ENCODE data around the gene AJAP1.

Gene AJAP1

GRCh38 chr1:4743978-4744750 lies 89.8 kb downstream of the AJAP1 start:
- no peak for DNase-seq

- DNase-seq, result no peak
These were observed 91.2 kb downstream of the AJAP1 start for GRCh38 chr1:4745560-4745959.

GRCh38 chr1:4749406-4749805 lies 95.0 kb downstream of the AJAP1 start:
- no peak for DNase-seq

- no peak for DNase-seq
These were observed 95.8 kb downstream of the AJAP1 start for GRCh38 chr1:4750177-4750576.

- no peak for DNase-seq
These were observed 97.7 kb downstream of the AJAP1 start for GRCh38 chr1:4752059-4752458.

GRCh38 chr1:4754816-4755215 lies 100.4 kb downstream of the AJAP1 start:
- DNase-seq, result peak; percentile 27

- DNase-seq, result peak; percentile 72
These were observed 101.0 kb downstream of the AJAP1 start for GRCh38 chr1:4755301-4755845.

GRCh38 chr1:4755864-4756504 lies 101.6 kb downstream of the AJAP1 start:
- no peak for DNase-seq

- DNase-seq, result no peak
These were observed 102.6 kb downstream of the AJAP1 start for GRCh38 chr1:4756851-4757580.

- no peak for DNase-seq
These were observed 105.3 kb downstream of the AJAP1 start for GRCh38 chr1:4759671-4760070.

- DNase-seq, result no peak
These were observed 105.7 kb downstream of the AJAP1 start for GRCh38 chr1:4760088-4760487.

- no peak for DNase-seq
These were observed 106.9 kb downstream of the AJAP1 start for GRCh38 chr1:4761324-4761723.

GRCh38 chr1:4762146-4762545 lies 107.7 kb downstream of the AJAP1 start:
- DNase-seq, result no peak

- no peak for DNase-seq
These were observed 112.9 kb downstream of the AJAP1 start for GRCh38 chr1:4767308-4767707.

- peak; percentile 7 for DNase-seq
These were observed 114.1 kb downstream of the AJAP1 start for GRCh38 chr1:4768553-4768952.

GRCh38 chr1:4769516-4770280 lies 115.3 kb downstream of the AJAP1 start:
- DNase-seq, result no peak

- no peak for DNase-seq
These were observed 116.3 kb downstream of the AJAP1 start for GRCh38 chr1:4770713-4771112.

- no peak for DNase-seq
These were observed 116.9 kb downstream of the AJAP1 start for GRCh38 chr1:4771267-4771666.

GRCh38 chr1:4771721-4772120 lies 117.3 kb downstream of the AJAP1 start:
- no peak for DNase-seq

- DNase-seq, result no peak
These were observed 118.0 kb downstream of the AJAP1 start for GRCh38 chr1:4772294-4773010.

GRCh38 chr1:4773226-4773625 lies 118.8 kb downstream of the AJAP1 start:
- no peak for DNase-seq

GRCh38 chr1:4775506-4775905 lies 121.1 kb downstream of the AJAP1 start:
- DNase-seq, result no peak
